Neural crest cell (in vitro differentiated cells): Measurements from ENCODE around the gene RTN4RL2. TPM values are rescaled to one million over a fixed set of nuclear protein-coding genes. Genes with fewer than 3 reads are reported as not detected.

ENCODE experiments used
- DNase-seq: peaks from one replicate; pipeline ENCODE4 v3.0.0; 2021; ENCODE audit warnings: low read depth, mixed read lengths, low spot score
- H3K27ac Mint-ChIP-seq: one replicate; pipeline ENCODE4 v1.8.0; 2021; ENCODE audit warnings: mild to moderate bottlenecking, mixed read lengths; ENCODE audit not compliant: unreplicated experiment
- H3K27me3 Mint-ChIP-seq: 2 replicates; pipeline ENCODE4 v1.8.0; 2021; ENCODE audit warnings: low read depth, mild to moderate bottlenecking, mixed read lengths
- H3K36me3 Mint-ChIP-seq: 2 replicates; pipeline ENCODE4 v1.8.0; 2021; ENCODE audit warnings: low read depth, mild to moderate bottlenecking, mixed read lengths
- H3K4me1 Mint-ChIP-seq: 2 replicates; pipeline ENCODE4 v1.8.0; 2021; ENCODE audit warnings: mixed read lengths
- H3K4me3 Mint-ChIP-seq: one replicate; pipeline ENCODE4 v1.8.0; 2021; ENCODE audit warnings: mild to moderate bottlenecking, mixed read lengths
- H3K9me3 Mint-ChIP-seq: 2 replicates; pipeline ENCODE4 v1.8.0; 2021; ENCODE audit warnings: mixed read lengths
- total RNA-seq: library from RNA; stranded (reverse); gene quantifications from 2 replicates; pipeline ENCODE4 v1.2.1, GENCODE V29; 2021
- TF ChIP-seq, protein P1 (sequence below): fragments of 200-600 bp; sonication (generic); conservative IDR thresholded peaks from 2 replicates; pipeline ENCODE4 v1.5.0; 2021; ENCODE audit warnings: antibody characterized with exemption, mild to moderate bottlenecking

Gene RTN4RL2
- total RNA-seq, 1 donor from 2014 or later = 2.4 TPM

DNA sequence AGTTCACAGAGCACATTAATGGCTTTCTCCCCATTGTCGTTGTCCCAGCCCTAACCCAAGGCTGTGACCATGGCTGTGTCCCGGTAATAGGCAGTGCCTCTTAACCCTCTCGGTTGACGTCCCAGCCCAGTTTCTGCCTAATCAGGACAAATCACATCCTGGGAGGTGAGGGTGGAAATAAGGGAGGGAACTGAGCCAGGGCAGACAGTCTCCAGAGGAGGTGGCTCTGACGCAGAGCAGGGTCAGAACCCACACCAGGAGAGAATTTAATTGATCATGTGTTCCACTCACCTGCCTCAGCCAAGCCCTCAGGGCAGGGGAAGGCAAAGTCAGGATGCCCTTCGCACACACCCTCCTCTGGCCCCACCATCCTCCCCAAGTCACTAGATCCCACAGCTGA, 38.2 kb downstream of the RTN4RL2 start:
- H3K4me3 Mint-ChIP-seq = no peak overlapping the region
- peaks cover 11% of the 10 kb centered on the region for H3K4me1 Mint-ChIP-seq
- DNase-seq = no peak
- H3K27me3 Mint-ChIP-seq = peaks cover 5% of the 10 kb centered on the region
- no peaks in the 10 kb centered on the region for H3K36me3 Mint-ChIP-seq
- no peak overlapping the region for H3K27ac Mint-ChIP-seq
- no peaks in the 10 kb centered on the region for H3K9me3 Mint-ChIP-seq
- TF ChIP-seq, protein P1, sequence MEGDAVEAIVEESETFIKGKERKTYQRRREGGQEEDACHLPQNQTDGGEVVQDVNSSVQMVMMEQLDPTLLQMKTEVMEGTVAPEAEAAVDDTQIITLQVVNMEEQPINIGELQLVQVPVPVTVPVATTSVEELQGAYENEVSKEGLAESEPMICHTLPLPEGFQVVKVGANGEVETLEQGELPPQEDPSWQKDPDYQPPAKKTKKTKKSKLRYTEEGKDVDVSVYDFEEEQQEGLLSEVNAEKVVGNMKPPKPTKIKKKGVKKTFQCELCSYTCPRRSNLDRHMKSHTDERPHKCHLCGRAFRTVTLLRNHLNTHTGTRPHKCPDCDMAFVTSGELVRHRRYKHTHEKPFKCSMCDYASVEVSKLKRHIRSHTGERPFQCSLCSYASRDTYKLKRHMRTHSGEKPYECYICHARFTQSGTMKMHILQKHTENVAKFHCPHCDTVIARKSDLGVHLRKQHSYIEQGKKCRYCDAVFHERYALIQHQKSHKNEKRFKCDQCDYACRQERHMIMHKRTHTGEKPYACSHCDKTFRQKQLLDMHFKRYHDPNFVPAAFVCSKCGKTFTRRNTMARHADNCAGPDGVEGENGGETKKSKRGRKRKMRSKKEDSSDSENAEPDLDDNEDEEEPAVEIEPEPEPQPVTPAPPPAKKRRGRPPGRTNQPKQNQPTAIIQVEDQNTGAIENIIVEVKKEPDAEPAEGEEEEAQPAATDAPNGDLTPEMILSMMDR = no peak

DNA sequence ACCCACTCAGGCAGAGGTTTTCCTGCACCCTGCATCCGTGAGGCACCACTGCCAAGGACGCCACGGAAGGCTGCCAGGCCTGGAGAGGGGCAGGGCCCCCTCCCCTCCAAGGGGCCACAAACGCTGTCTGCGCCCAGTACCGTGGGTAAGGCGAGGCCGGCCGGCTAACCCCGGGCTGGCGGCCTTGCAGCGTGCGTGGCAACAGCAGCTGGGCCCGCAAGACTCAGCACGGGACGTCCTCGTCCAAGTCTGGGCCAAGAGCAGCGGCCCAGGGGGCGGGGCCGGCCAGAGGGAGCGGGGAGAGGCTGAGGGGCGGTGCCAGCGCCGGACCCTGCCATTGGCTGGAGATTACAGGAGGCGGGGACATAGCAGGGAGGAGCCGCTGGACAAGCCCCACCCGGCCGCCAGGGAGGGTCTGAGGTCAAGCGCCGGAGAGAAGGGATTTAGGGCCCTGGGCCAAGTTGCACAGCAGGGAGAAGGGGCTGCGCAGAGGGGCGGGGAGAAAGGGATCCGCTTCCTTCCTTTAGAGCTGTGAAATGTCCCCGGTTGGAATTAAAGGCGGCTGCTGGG, 39.2 kb downstream of the RTN4RL2 start:
- Mint-ChIP-seq H3K9me3 (no peaks in the 10 kb centered on the region), H3K4me1 (peaks cover 11% of the 10 kb centered on the region), H3K27ac (no peak overlapping the region), H3K4me3 (peak overlapping the region; percentile 50), H3K36me3 (no peaks in the 10 kb centered on the region), H3K27me3 (peaks cover 5% of the 10 kb centered on the region)
- TF ChIP-seq, protein P1 = no peak
- DNase-seq = peak; percentile 93

DNA sequence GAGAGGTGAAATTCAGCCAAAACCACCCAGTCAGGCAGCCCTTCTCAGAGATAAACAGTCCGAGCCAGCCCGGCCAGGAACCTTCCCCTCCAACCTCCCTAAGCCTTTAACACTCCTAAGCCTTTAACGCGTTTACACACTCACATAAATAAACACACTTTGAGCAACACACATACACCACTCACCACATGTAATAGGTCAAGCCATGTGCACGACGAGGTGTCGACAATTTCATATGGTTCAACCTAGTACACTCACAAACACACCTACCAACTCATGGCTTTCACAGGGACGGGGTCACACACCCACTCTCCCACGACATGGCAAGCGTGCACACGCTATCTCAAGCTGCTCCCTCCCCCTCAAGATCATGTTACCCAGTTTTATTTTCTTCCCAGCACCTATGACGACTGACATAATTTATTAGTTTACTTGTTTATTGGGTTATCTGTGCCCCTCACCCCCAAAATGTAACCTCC, 39.7 kb downstream of the RTN4RL2 start:
- Mint-ChIP-seq H3K27me3 (peaks cover 5% of the 10 kb centered on the region), H3K27ac (peak overlapping the region; percentile 89), H3K9me3 (no peaks in the 10 kb centered on the region), H3K4me3 (peak overlapping the region; percentile 50), H3K36me3 (no peaks in the 10 kb centered on the region), H3K4me1 (peaks cover 11% of the 10 kb centered on the region)
- TF ChIP-seq, protein P1 = no peak
- no peak for DNase-seq

GRCh38 chr11:57500515-57500914, 40.2 kb downstream of the RTN4RL2 start:
- Mint-ChIP-seq H3K9me3 (no peaks in the 10 kb centered on the region), H3K4me1 (peaks cover 11% of the 10 kb centered on the region), H3K36me3 (no peaks in the 10 kb centered on the region), H3K4me3 (peak overlapping the region; percentile 50), H3K27ac (no peak overlapping the region), H3K27me3 (peaks cover 5% of the 10 kb centered on the region)
- TF ChIP-seq, protein P1 = no peak
- no peak for DNase-seq

DNA sequence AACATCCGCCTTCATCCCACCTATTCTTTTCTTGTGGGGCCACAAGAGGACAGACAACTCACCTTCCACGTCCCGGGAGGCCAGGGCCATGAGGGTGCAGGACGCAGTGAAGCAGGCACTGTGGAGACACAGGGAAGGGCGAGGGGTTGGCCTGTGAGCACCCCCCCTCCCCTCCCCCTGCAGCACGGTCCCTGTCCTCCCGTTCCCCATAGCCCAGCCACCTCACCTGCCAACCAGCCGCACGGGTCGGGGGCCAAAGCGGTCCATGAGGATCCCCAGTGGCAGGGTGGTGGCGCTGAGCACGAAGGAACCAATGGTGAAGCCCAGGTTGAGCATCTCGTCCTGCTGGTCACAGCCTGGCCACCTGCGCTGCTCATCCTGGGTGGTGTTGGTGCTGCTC, 40.6 kb downstream of the RTN4RL2 start:
- H3K4me1 Mint-ChIP-seq = peaks cover 11% of the 10 kb centered on the region
- no peak for DNase-seq
- no peak overlapping the region for H3K27ac Mint-ChIP-seq
- peaks cover 5% of the 10 kb centered on the region for H3K27me3 Mint-ChIP-seq
- no peaks in the 10 kb centered on the region for H3K9me3 Mint-ChIP-seq
- H3K36me3 Mint-ChIP-seq = no peaks in the 10 kb centered on the region
- TF ChIP-seq, protein P1 = no peak
- no peak overlapping the region for H3K4me3 Mint-ChIP-seq
